ENCODE results near the gene LAMB2.

Gene LAMB2

DNA sequence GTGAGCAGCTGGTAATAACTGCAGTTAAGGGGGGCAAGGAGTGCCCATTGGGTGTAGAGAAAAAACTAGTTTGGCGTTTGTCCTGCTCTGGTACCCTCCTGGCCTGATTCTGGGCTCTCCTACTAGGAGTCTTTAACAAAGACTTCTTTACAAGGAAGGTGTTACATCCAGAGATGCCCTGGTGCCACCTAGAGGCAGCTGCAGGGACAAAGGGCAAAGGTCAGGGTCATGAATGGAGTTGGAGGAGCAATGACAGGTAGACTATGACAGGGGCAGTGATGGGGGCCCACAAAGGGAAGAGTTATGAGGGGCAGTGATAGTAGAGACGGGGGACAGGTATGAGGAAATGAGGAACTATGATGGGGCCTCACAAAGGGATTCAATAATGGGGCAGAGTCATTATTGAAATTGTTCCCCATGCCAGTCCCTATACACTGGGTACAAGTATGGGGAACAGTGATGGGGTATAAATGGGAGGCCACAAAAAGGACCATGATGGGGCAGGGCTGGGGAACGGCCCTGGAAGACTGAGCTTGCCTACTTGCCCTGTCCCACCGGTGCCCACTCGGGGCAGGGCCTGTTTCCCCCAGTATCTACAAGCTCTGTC is 25.4 kb upstream of the LAMB2 start:
- TF ChIP-seq CTCF (IDR thresholded peaks at IDR 0.05; ENCODE audit: insufficient read depth, low read length, poor library complexity, severe bottlenecking) = peak; percentile 73
- no peak overlapping the region for H3K4me3 ChIP-seq (replicated peaks; ENCODE audit: low read depth, low read length)
- no peak for DNase-seq (ENCODE audit: extremely low read depth, insufficient read length)
- H3K36me3 ChIP-seq (ENCODE audit: control insufficient read depth, insufficient read depth, low read length) = peaks cover 11% of the 10 kb centered on the region
- no peaks in the 10 kb centered on the region for H3K27me3 ChIP-seq (replicated peaks; ENCODE audit: control insufficient read depth, insufficient read depth, low read length)

DNA sequence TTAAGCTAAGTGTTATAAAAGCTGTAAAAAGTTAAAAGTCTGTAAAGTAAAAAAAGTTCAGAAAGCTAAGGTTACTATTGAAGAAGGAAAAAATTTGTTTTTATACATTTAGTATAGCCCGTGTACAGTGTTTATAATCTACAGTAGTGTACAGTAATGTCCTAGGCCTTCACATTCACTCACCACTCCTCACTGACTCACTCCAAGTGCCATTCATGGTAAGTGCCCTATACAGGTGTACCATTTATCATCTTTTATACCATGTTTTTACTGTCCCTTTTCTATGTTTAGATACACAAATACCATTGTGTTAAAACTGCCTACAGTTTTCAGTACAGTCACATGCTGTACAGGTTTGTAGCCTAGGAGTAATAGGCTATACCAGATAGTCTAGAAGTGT is 24.4 kb upstream of the LAMB2 start:
- Histone ChIP-seq H3K36me3 (ENCODE audit: control insufficient read depth, insufficient read depth, low read length) (peaks cover 5% of the 10 kb centered on the region; the same call in 1 of the 2 replicates), H3K27me3 (replicated peaks; ENCODE audit: control insufficient read depth, insufficient read depth, low read length) (no peaks in the 10 kb centered on the region), H3K4me3 (replicated peaks; ENCODE audit: low read depth, low read length) (no peak overlapping the region)
- DNase-seq (ENCODE audit: extremely low read depth, insufficient read length) = no peak
- no peak for TF ChIP-seq CTCF (IDR thresholded peaks at IDR 0.05; ENCODE audit: insufficient read depth, low read length, poor library complexity, severe bottlenecking)

DNA sequence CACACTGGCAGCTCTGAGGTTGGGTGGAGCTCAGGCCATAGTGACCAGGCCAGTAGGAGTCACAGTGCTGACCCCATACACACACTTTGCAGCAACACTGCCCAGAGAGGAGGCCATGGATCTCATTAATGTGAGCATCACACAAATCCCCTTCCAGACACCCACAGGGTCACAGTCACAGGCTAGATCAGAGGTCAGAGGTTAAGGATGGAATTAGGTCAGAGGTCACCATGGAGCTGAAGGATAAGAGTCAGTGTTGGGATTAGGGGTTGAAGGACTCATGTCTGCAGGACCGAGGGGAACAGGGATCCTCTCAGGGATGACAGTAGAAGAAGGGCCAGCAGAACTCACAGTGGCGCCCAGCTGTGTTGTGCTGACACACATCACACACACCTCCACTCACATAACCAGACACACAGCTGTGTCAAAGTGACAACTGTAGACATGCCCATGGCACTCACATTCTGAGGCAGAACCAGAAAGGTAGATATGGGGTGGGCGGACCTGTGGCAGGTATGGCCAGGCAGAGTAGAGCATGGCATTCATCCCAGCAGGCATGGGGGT is 20.6 kb upstream of the LAMB2 start:
- Histone ChIP-seq H3K36me3 (ENCODE audit: control insufficient read depth, insufficient read depth, low read length) (no peaks in the 10 kb centered on the region), H3K27me3 (replicated peaks; ENCODE audit: control insufficient read depth, insufficient read depth, low read length) (no peaks in the 10 kb centered on the region), H3K4me3 (replicated peaks; ENCODE audit: low read depth, low read length) (no peak overlapping the region)
- no peak for DNase-seq (ENCODE audit: extremely low read depth, insufficient read length)
- TF ChIP-seq CTCF (IDR thresholded peaks at IDR 0.05; ENCODE audit: insufficient read depth, low read length, poor library complexity, severe bottlenecking) = no peak

- H3K27me3 ChIP-seq (replicated peaks; ENCODE audit: control insufficient read depth, insufficient read depth, low read length) = no peaks in the 10 kb centered on the region
- H3K36me3 ChIP-seq (ENCODE audit: control insufficient read depth, insufficient read depth, low read length) = no peaks in the 10 kb centered on the region
- no peak for DNase-seq (ENCODE audit: extremely low read depth, insufficient read length)
- TF ChIP-seq CTCF (IDR thresholded peaks at IDR 0.05; ENCODE audit: insufficient read depth, low read length, poor library complexity, severe bottlenecking) = no peak
- no peak overlapping the region for H3K4me3 ChIP-seq (replicated peaks; ENCODE audit: low read depth, low read length)
Measured at GRCh38 chr3:49151610-49152009, 18.8 kb upstream of the LAMB2 start.

GRCh38 chr3:49148159-49148558 is 15.3 kb upstream of the LAMB2 start:
- Histone ChIP-seq H3K36me3 (ENCODE audit: control insufficient read depth, insufficient read depth, low read length) (no peaks in the 10 kb centered on the region), H3K4me3 (replicated peaks; ENCODE audit: low read depth, low read length) (no peak overlapping the region), H3K27me3 (replicated peaks; ENCODE audit: control insufficient read depth, insufficient read depth, low read length) (no peaks in the 10 kb centered on the region)
- DNase-seq (ENCODE audit: extremely low read depth, insufficient read length) = no peak
- TF ChIP-seq CTCF (IDR thresholded peaks at IDR 0.05; ENCODE audit: insufficient read depth, low read length, poor library complexity, severe bottlenecking) = no peak

- DNase-seq (ENCODE audit: extremely low read depth, insufficient read length) = no peak
- Histone ChIP-seq H3K27me3 (replicated peaks; ENCODE audit: control insufficient read depth, insufficient read depth, low read length) (no peaks in the 10 kb centered on the region), H3K36me3 (ENCODE audit: control insufficient read depth, insufficient read depth, low read length) (no peaks in the 10 kb centered on the region), H3K4me3 (replicated peaks; ENCODE audit: low read depth, low read length) (no peak overlapping the region)
- TF ChIP-seq CTCF (IDR thresholded peaks at IDR 0.05; ENCODE audit: insufficient read depth, low read length, poor library complexity, severe bottlenecking) = no peak
Measured at GRCh38 chr3:49140080-49140479, 7.2 kb upstream of the LAMB2 start.
